Measurements from ENCODE around the gene DNAAF1.
A peak's percentile ranks its signal among the peaks of the same experiment; 100 is the strongest.

Gene DNAAF1

GRCh38 chr16:84166796-84167695 is 21.9 kb downstream of the DNAAF1 start:
- no peak overlapping the region for H3K4me3 ChIP-seq (ENCODE audit: low read length)
- peaks cover 30% of the 10 kb centered on the region for H3K27me3 ChIP-seq (replicated peaks; ENCODE audit: control insufficient read depth, insufficient read depth, low read length)
- H3K36me3 ChIP-seq (ENCODE audit: control insufficient read depth, insufficient read depth, low read length, severe bottlenecking): no peaks in the 10 kb centered on the region
- no peak for DNase-seq (ENCODE audit: low read depth)
- H3K9ac ChIP-seq (ENCODE audit: low read length): no peak overlapping the region
- no peaks in the 10 kb centered on the region for H3K9me3 ChIP-seq (ENCODE audit: control insufficient read depth, low read length)
- no peaks in the 10 kb centered on the region for H3K4me1 ChIP-seq (ENCODE audit: control insufficient read depth, insufficient read depth, low read length)

GRCh38 chr16:84169765-84170310 is 24.7 kb downstream of the DNAAF1 start:
- Histone ChIP-seq H3K27me3 (replicated peaks; ENCODE audit: control insufficient read depth, insufficient read depth, low read length) (peaks cover 31% of the 10 kb centered on the region), H3K4me3 (ENCODE audit: low read length) (no peak overlapping the region), H3K4me1 (ENCODE audit: control insufficient read depth, insufficient read depth, low read length) (no peaks in the 10 kb centered on the region), H3K36me3 (ENCODE audit: control insufficient read depth, insufficient read depth, low read length, severe bottlenecking) (no peaks in the 10 kb centered on the region), H3K9me3 (ENCODE audit: control insufficient read depth, low read length) (no peaks in the 10 kb centered on the region), H3K9ac (ENCODE audit: low read length) (no peak overlapping the region)
- DNase-seq (ENCODE audit: low read depth): no peak

- DNase-seq (ENCODE audit: low read depth): no peak
- H3K27me3 ChIP-seq (replicated peaks; ENCODE audit: control insufficient read depth, insufficient read depth, low read length): peaks cover 10% of the 10 kb centered on the region
- H3K9ac ChIP-seq (ENCODE audit: low read length): no peak overlapping the region
- no peaks in the 10 kb centered on the region for H3K9me3 ChIP-seq (ENCODE audit: control insufficient read depth, low read length)
- peaks cover 1% of the 10 kb centered on the region for H3K36me3 ChIP-seq (ENCODE audit: control insufficient read depth, insufficient read depth, low read length, severe bottlenecking)
- H3K4me3 ChIP-seq (ENCODE audit: low read length): no peak overlapping the region
- H3K4me1 ChIP-seq (ENCODE audit: control insufficient read depth, insufficient read depth, low read length): peaks cover 35% of the 10 kb centered on the region
Measured at GRCh38 chr16:84174396-84174795, 29.3 kb downstream of the DNAAF1 start.

GRCh38 chr16:84175350-84176081 is 30.4 kb downstream of the DNAAF1 start:
- Histone ChIP-seq H3K36me3 (ENCODE audit: control insufficient read depth, insufficient read depth, low read length, severe bottlenecking) (peaks cover 11% of the 10 kb centered on the region), H3K27me3 (replicated peaks; ENCODE audit: control insufficient read depth, insufficient read depth, low read length) (peaks cover 8% of the 10 kb centered on the region), H3K9me3 (ENCODE audit: control insufficient read depth, low read length) (no peaks in the 10 kb centered on the region), H3K9ac (ENCODE audit: low read length) (no peak overlapping the region), H3K4me1 (ENCODE audit: control insufficient read depth, insufficient read depth, low read length) (peaks cover 35% of the 10 kb centered on the region), H3K4me3 (ENCODE audit: low read length) (no peak overlapping the region)
- no peak for DNase-seq (ENCODE audit: low read depth)

DNA sequence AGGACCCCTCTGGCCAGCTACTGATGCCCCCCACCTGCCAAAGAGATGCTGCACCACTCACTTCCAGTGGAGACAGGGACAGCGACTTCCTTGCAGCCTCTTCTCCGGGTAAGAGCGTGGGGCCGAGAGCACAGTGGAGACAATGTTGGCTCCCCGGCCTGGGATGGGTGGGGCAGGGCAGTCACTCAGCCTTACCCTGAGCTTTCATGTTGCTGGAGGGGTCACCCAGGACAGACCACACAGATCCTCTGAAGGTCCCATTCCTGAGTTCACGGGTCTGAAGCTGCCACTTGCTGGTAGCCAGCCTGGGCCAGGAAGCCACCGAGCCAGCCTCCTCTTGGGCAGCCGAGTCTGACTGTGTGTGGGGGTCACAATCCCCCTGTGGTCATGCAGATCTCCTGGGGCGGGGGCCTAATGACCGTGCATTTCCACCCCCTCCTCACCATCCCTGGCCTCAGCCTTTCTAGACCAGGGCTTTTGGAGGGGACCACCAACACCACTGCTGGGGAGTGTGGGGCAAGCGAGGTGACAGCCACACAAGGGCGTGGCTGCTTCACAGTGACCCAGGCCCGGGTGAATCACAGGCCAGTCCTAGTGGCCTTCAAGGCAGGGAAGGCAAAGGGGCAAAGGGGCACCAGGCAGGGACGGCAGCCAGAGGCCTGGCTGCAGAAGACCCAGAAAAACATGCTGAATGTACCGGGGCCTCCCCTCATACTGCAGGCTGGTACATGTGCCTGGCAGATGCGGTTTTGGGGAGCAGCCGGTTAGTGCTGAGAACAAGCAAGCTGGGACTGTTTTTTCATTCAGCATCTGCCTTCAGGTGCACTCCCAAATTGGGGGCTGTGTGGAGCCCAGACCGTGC is 31.3 kb downstream of the DNAAF1 start:
- Histone ChIP-seq H3K4me1 (ENCODE audit: control insufficient read depth, insufficient read depth, low read length) (peaks cover 35% of the 10 kb centered on the region), H3K4me3 (ENCODE audit: low read length) (peak overlapping the region; percentile 48), H3K36me3 (ENCODE audit: control insufficient read depth, insufficient read depth, low read length, severe bottlenecking) (peaks cover 17% of the 10 kb centered on the region), H3K9ac (ENCODE audit: low read length) (peak overlapping the region; percentile 50), H3K9me3 (ENCODE audit: control insufficient read depth, low read length) (no peaks in the 10 kb centered on the region), H3K27me3 (replicated peaks; ENCODE audit: control insufficient read depth, insufficient read depth, low read length) (peaks cover 8% of the 10 kb centered on the region)
- no peak for DNase-seq (ENCODE audit: low read depth)

DNA sequence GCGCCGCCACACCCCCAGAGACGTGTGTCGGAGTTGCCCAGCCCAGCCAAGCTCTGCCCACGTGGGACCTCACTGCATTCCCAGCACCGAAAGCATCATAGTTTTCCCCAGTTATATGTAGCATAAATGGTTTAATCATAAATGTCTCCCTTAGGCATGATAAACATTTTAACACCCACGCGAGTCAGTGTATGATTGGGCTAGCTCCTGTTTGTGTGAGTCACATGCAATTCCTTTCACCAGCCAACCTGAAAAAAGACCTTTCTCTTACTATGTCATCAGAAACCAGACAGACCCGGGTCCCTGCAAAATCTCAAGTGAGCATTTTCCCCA is 32.6 kb downstream of the DNAAF1 start:
- H3K9ac ChIP-seq (ENCODE audit: low read length): no peak overlapping the region
- H3K4me3 ChIP-seq (ENCODE audit: low read length): no peak overlapping the region
- H3K36me3 ChIP-seq (ENCODE audit: control insufficient read depth, insufficient read depth, low read length, severe bottlenecking): peaks cover 29% of the 10 kb centered on the region
- peaks cover 35% of the 10 kb centered on the region for H3K4me1 ChIP-seq (ENCODE audit: control insufficient read depth, insufficient read depth, low read length)
- H3K9me3 ChIP-seq (ENCODE audit: control insufficient read depth, low read length): no peaks in the 10 kb centered on the region
- DNase-seq (ENCODE audit: low read depth): peak; percentile 25
- peaks cover 6% of the 10 kb centered on the region for H3K27me3 ChIP-seq (replicated peaks; ENCODE audit: control insufficient read depth, insufficient read depth, low read length)

GRCh38 chr16:84178146-84178765 is 33.1 kb downstream of the DNAAF1 start:
- H3K27me3 ChIP-seq (replicated peaks; ENCODE audit: control insufficient read depth, insufficient read depth, low read length): peaks cover 4% of the 10 kb centered on the region
- no peak for DNase-seq (ENCODE audit: low read depth)
- H3K4me3 ChIP-seq (ENCODE audit: low read length): no peak overlapping the region
- H3K36me3 ChIP-seq (ENCODE audit: control insufficient read depth, insufficient read depth, low read length, severe bottlenecking): peaks cover 34% of the 10 kb centered on the region
- H3K9me3 ChIP-seq (ENCODE audit: control insufficient read depth, low read length): no peaks in the 10 kb centered on the region
- H3K4me1 ChIP-seq (ENCODE audit: control insufficient read depth, insufficient read depth, low read length): peaks cover 35% of the 10 kb centered on the region
- H3K9ac ChIP-seq (ENCODE audit: low read length): no peak overlapping the region

GRCh38 chr16:84178892-84179611 is 33.9 kb downstream of the DNAAF1 start:
- Histone ChIP-seq H3K9me3 (ENCODE audit: control insufficient read depth, low read length) (no peaks in the 10 kb centered on the region), H3K36me3 (ENCODE audit: control insufficient read depth, insufficient read depth, low read length, severe bottlenecking) (peaks cover 37% of the 10 kb centered on the region), H3K4me1 (ENCODE audit: control insufficient read depth, insufficient read depth, low read length) (peaks cover 35% of the 10 kb centered on the region), H3K4me3 (ENCODE audit: low read length) (no peak overlapping the region), H3K27me3 (replicated peaks; ENCODE audit: control insufficient read depth, insufficient read depth, low read length) (peaks cover 2% of the 10 kb centered on the region), H3K9ac (ENCODE audit: low read length) (no peak overlapping the region)
- no peak for DNase-seq (ENCODE audit: low read depth)

DNA sequence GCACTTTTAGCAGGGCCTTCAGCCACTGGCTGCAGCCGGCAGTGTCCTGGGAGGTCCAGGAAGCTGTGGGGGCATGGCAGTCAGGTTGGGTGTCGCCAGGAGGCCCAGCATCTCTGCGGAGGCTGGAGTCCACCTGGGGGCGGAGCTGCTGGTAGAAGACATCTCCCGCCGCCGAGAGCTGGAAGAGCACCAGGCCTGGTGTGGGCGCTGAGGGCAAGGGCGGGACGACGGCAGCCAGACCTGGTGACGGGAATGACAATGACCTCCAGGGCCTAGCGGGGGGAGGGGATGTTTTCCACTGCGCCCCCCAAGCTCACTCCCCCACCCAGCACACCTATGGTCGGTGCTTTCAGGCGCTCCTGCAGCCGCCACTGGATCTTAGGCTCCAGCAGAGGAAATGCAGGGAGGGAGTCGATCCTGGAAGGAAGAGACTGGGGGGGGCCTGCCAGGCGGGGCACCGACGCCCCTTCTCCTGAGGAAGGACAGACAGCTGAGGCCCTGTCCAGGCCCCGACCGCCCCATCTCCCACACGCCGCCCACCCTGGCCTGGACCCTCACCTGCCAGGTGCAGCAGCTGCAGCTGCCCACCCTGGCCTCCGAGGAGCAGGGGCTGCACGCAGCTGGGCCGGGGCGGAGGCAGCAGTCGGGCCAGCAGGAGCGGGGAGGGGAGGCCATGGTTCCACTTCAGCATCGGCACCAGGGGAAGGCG is 34.7 kb downstream of the DNAAF1 start:
- H3K9me3 ChIP-seq (ENCODE audit: control insufficient read depth, low read length): no peaks in the 10 kb centered on the region
- no peaks in the 10 kb centered on the region for H3K27me3 ChIP-seq (replicated peaks; ENCODE audit: control insufficient read depth, insufficient read depth, low read length)
- H3K36me3 ChIP-seq (ENCODE audit: control insufficient read depth, insufficient read depth, low read length, severe bottlenecking): peaks cover 37% of the 10 kb centered on the region
- H3K4me1 ChIP-seq (ENCODE audit: control insufficient read depth, insufficient read depth, low read length): peaks cover 35% of the 10 kb centered on the region
- no peak for DNase-seq (ENCODE audit: low read depth)
- no peak overlapping the region for H3K4me3 ChIP-seq (ENCODE audit: low read length)
- H3K9ac ChIP-seq (ENCODE audit: low read length): no peak overlapping the region
